MM.1S (cell line): Measurements from ENCODE around the gene AMIGO2.

Experiments
- CTCF ChIP-seq: fragments of 300-600 bp; sonication (generic); IDR thresholded peaks from 2 replicates; pipeline ENCODE4 v1.5.1; 2016; ENCODE audit warnings: antibody characterized with exemption, low read length, mixed read lengths
- EZH2 ChIP-seq: fragments of 300-600 bp; sonication (generic); optimal IDR thresholded peaks from 2 replicates; pipeline ENCODE3; 2017; ENCODE audit warnings: low read depth, mild to moderate bottlenecking, antibody characterized with exemption, low read length, mixed read lengths
- EZH2phosphoT487 ChIP-seq: fragments of 300-600 bp; sonication (generic); IDR thresholded peaks from 2 replicates; pipeline ENCODE4 v1.6.1; 2018; ENCODE audit warnings: antibody characterized with exemption, low read length

GRCh38 chr12:47094804-47095203 is 15.0 kb upstream of the AMIGO2 start:
- no peak for TF ChIP-seq EZH2phosphoT487
- TF ChIP-seq EZH2: no peak
- no peak for TF ChIP-seq CTCF
